ENCODE measurements around the gene AURKAIP1.

DNA sequence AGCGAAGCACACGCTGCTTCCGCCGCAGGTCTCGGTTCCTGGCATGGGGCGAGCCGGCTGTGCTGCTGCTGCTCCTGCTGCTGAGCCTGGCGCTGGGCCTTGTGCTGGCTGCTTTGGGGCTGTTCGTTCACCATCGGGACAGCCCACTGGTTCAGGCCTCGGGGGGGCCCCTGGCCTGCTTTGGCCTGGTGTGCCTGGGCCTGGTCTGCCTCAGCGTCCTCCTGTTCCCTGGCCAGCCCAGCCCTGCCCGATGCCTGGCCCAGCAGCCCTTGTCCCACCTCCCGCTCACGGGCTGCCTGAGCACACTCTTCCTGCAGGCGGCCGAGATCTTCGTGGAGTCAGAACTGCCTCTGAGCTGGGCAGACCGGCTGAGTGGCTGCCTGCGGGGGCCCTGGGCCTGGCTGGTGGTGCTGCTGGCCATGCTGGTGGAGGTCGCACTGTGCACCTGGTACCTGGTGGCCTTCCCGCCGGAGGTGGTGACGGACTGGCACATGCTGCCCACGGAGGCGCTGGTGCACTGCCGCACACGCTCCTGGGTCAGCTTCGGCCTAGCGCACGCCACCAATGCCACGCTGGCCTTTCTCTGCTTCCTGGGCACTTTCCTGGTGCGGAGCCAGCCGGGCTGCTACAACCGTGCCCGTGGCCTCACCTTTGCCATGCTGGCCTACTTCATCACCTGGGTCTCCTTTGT, 41.3 kb downstream of the AURKAIP1 start:
- TF ChIP-seq TARDBP (IDR thresholded peaks at IDR 0.05) (no peak), ELF4 (IDR thresholded peaks at IDR 0.05) (no peak), SUZ12 (IDR thresholded peaks at IDR 0.05) (no peak), FOXK2 (IDR thresholded peaks at IDR 0.05) (no peak), ZNF384 (IDR thresholded peaks at IDR 0.05) (no peak)

Data from HEK293T (cell line).